Neuronal stem cell (in vitro differentiated cells): ENCODE data around the gene SORCS1.

ENCODE experiments used
- DNase-seq: peaks from one replicate; pipeline ENCODE4 v3.0.0-alpha.2; 2013; ENCODE audit warnings: low spot score
- H2AFZ ChIP-seq: one replicate; pipeline ENCODE4 v1.6.1; 2013; ENCODE audit warnings: mild to moderate bottlenecking, low read length, inconsistent platforms
- H2AK5ac ChIP-seq: 2 replicates; pipeline ENCODE4 v1.6.1; 2013; ENCODE audit warnings: low read depth, mild to moderate bottlenecking, inconsistent platforms, low read length, moderate library complexity, mixed read lengths
- H2BK120ac ChIP-seq: 2 replicates; pipeline ENCODE4 v1.6.1; 2013; ENCODE audit warnings: low read depth, mild to moderate bottlenecking, inconsistent platforms, low read length, moderate library complexity, mixed read lengths
- H2BK12ac ChIP-seq: one replicate; pipeline ENCODE4 v1.6.1; 2013; ENCODE audit warnings: low read length, inconsistent platforms
- H2BK15ac ChIP-seq: 2 replicates; pipeline ENCODE4 v1.6.1; 2013; ENCODE audit warnings: mild to moderate bottlenecking, low read length, inconsistent platforms, mixed read lengths
- H2BK5ac ChIP-seq: one replicate; pipeline ENCODE4 v1.6.1; 2013; ENCODE audit warnings: inconsistent platforms, mild to moderate bottlenecking, low read length, moderate library complexity
- H3K14ac ChIP-seq: one replicate; pipeline ENCODE4 v1.6.1; 2013; ENCODE audit warnings: low read length, inconsistent platforms
- H3K18ac ChIP-seq: 2 replicates; pipeline ENCODE4 v1.6.1; 2013; ENCODE audit warnings: low read length, inconsistent platforms
- H3K23ac ChIP-seq: 2 replicates; pipeline ENCODE4 v1.6.1; 2013; ENCODE audit warnings: low read depth, mild to moderate bottlenecking, mixed read lengths, low read length, inconsistent platforms; ENCODE audit not compliant: poor library complexity
- H3K27ac ChIP-seq: replicated peaks from 3 replicates; pipeline ENCODE4 v1.5.1; 2013; ENCODE audit warnings: low read length, inconsistent platforms
- H3K27me3 ChIP-seq, 3 experiments: 2 replicates each; pipeline ENCODE4 v1.6.1; 2013; ENCODE audit warnings: low read length in 3 of 3, mild to moderate bottlenecking in 2 of 3, inconsistent platforms in 1 of 3, low read depth in 1 of 3, mixed read lengths in 1 of 3, moderate library complexity in 1 of 3; ENCODE audit not compliant: control insufficient read depth in 3 of 3, insufficient read depth in 3 of 3
- H3K36me3 ChIP-seq, 2 donors: replicated peaks in 1 of 2; 2 replicates each; pipeline ENCODE4 v1.6.1; 2013; ENCODE audit warnings: low read length in 2 of 2; ENCODE audit not compliant: control insufficient read depth in 2 of 2, insufficient read depth in 2 of 2
- H3K4ac ChIP-seq: 2 replicates; pipeline ENCODE4 v1.6.1; 2013; ENCODE audit warnings: inconsistent platforms, mild to moderate bottlenecking, low read length, moderate library complexity
- H3K4me1 ChIP-seq, 2 donors: 1 replicate in 1 of 2; 2 replicates in 1 of 2; pipeline ENCODE4 v1.6.1; 2013; ENCODE audit warnings: low read length in 2 of 2, low read depth in 1 of 2; ENCODE audit not compliant: control insufficient read depth in 2 of 2, insufficient read depth in 1 of 2
- H3K4me2 ChIP-seq: one replicate; pipeline ENCODE4 v1.6.1; 2013; ENCODE audit warnings: mild to moderate bottlenecking, low read length, inconsistent platforms; ENCODE audit not compliant: insufficient read depth, poor library complexity, severe bottlenecking
- H3K4me3 ChIP-seq, 2 donors: 2 replicates each; pipeline ENCODE4 v1.5.1; 2013; ENCODE audit warnings: low read length in 2 of 2, mild to moderate bottlenecking in 2 of 2, inconsistent platforms in 1 of 2, moderate library complexity in 1 of 2
- H3K79me1 ChIP-seq: one replicate; pipeline ENCODE4 v1.6.1; 2013; ENCODE audit warnings: low read depth, mild to moderate bottlenecking, inconsistent platforms, low read length, moderate library complexity
- H3K9ac ChIP-seq: one replicate; pipeline ENCODE4 v1.6.1; 2013; ENCODE audit warnings: mild to moderate bottlenecking, low read depth, low read length, inconsistent platforms; ENCODE audit not compliant: poor library complexity
- H3K9me3 ChIP-seq, 2 donors: replicated peaks in 1 of 2; 2 replicates each; pipeline versions ENCODE3 to v1.6.1; 2013; ENCODE audit warnings: low read length in 2 of 2, mild to moderate bottlenecking in 2 of 2, inconsistent platforms in 1 of 2, low read depth in 1 of 2, mixed read lengths in 1 of 2, moderate library complexity in 1 of 2; ENCODE audit not compliant: control insufficient read depth in 2 of 2, insufficient read depth in 1 of 2
- H4K8ac ChIP-seq: one replicate; pipeline ENCODE4 v1.6.1; 2013; ENCODE audit warnings: low read depth, mild to moderate bottlenecking, inconsistent platforms, low read length, moderate library complexity
- H4K91ac ChIP-seq: one replicate; pipeline ENCODE4 v1.6.1; 2013; ENCODE audit warnings: low read length, low read depth, mild to moderate bottlenecking, inconsistent platforms; ENCODE audit not compliant: poor library complexity
- WGBS, 2 donors: extraction: QIAGEN DNeasy Blood & Tissue Kit; methylation state at CpG; one replicate each; pipeline ENCODE4 v1.1.7; 2013; ENCODE audit warnings: missing lambda C conversion rate in 2 of 2, mixed read lengths in 1 of 2; ENCODE audit not compliant: insufficient read length in 2 of 2, insufficient replicate concordance in 1 of 2; ENCODE audit errors: extremely low coverage in 2 of 2; 5-methylcytosine and 5-hydroxymethylcytosine counted together

Gene SORCS1

DNA sequence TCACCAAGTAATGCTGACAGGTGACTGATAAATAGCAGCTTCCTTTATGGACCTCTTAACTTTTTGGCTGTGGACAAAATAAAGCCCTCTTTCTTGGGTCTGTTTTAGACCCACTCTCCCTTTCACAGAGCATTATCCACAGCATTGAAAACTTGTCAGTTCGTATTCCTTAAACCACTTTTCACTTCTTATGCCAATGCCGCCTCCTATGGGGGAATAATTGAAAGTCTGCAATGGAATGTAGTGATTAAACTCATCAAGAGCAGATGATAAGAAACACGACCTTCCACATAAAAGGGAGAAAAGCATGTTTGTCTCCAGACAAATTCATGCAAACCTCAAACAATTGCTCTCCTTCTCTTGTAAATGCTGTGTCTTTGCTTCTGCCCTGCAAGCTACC is 153.4 kb downstream of the SORCS1 start:
- Histone ChIP-seq H4K8ac (no peak overlapping the region), H3K9ac (no peak overlapping the region), H3K4me2 (no peak overlapping the region), H3K4me1 (peaks cover 0 to 10% of the 10 kb centered on the region in 2 donors), H2BK5ac (no peak overlapping the region), H3K36me3 (no peaks in the 10 kb centered on the region), H3K4ac (no peak overlapping the region), H3K79me1 (no peaks in the 10 kb centered on the region), H4K91ac (no peak overlapping the region), H2BK12ac (no peak overlapping the region), H3K14ac (no peak overlapping the region), H2BK120ac (no peak overlapping the region), H3K23ac (no peak overlapping the region), H3K4me3 (no peak overlapping the region), H3K18ac (no peak overlapping the region), H2AFZ (no peak overlapping the region), H3K27ac (no peak overlapping the region), H3K9me3 (no peaks in the 10 kb centered on the region), H2BK15ac (no peak overlapping the region), H2AK5ac (no peak overlapping the region), H3K27me3 (no peaks in the 10 kb centered on the region)
- no peak for DNase-seq
- no CpG with 5 or more reads among the region's 3 CpGs for WGBS, 2 donors

DNA sequence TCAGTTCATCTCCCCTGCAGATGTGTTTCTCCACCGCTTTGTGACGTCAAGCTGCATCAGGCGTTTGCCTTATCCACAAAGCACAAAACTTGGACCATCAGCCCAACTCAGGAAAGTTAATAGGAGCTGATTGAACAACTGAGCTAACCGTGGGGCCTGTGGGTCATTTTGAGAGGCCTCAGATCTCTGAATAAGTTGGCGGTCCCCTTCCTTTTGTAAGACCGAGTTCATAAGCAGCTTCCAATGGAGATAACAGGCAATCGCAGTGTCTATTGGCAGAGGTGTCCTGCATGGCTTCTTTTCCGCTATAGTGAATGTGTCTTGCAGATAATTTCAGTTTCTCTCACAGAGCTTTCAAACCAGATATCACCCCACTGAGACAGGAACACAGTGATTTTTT is 154.0 kb downstream of the SORCS1 start:
- Histone ChIP-seq H3K27me3 (no peaks in the 10 kb centered on the region), H3K9me3 (no peaks in the 10 kb centered on the region), H2AK5ac (no peak overlapping the region), H3K4me3 (no peak overlapping the region), H3K18ac (no peak overlapping the region), H3K23ac (no peak overlapping the region), H4K91ac (no peak overlapping the region), H2BK5ac (no peak overlapping the region), H2AFZ (no peak overlapping the region), H3K4ac (no peak overlapping the region), H3K36me3 (no peaks in the 10 kb centered on the region), H2BK120ac (no peak overlapping the region), H3K14ac (no peak overlapping the region), H2BK15ac (no peak overlapping the region), H2BK12ac (no peak overlapping the region), H3K4me2 (no peak overlapping the region), H3K4me1 (peaks cover 0 to 10% of the 10 kb centered on the region in 2 donors), H3K9ac (no peak overlapping the region), H4K8ac (no peak overlapping the region), H3K27ac (no peak overlapping the region), H3K79me1 (no peaks in the 10 kb centered on the region)
- no peak for DNase-seq
- no CpG with 5 or more reads among the region's 8 CpGs for WGBS, 2 donors

DNA sequence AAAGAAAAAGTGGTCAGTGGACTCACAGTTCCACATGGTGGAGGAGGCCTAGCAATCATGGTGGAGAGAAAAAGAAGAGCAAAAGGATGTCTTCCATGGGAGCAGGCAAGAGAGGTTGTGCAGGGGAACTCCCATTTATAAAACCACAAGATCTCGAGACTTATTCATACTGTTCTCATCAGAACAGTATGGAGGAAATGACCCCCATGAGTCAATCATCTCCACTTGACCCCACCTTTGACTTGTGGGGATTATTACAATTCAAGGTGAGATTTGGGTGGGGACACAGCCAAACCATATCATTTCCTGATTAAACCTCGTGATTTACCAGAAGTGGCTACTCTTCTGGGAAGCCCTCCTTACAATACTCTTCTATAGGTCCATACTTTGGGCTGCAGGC is 160.1 kb downstream of the SORCS1 start:
- Histone ChIP-seq H4K91ac (no peak overlapping the region), H3K4me2 (no peak overlapping the region), H2BK15ac (no peak overlapping the region), H3K4me1 (no peaks in the 10 kb centered on the region), H2AFZ (no peak overlapping the region), H3K9me3 (no peaks in the 10 kb centered on the region), H3K14ac (no peak overlapping the region), H3K27ac (no peak overlapping the region), H3K4ac (no peak overlapping the region), H2BK12ac (no peak overlapping the region), H2BK5ac (no peak overlapping the region), H3K18ac (no peak overlapping the region), H2AK5ac (no peak overlapping the region), H3K4me3 (no peak overlapping the region), H2BK120ac (no peak overlapping the region), H3K9ac (no peak overlapping the region), H4K8ac (no peak overlapping the region), H3K79me1 (no peaks in the 10 kb centered on the region), H3K36me3 (no peaks in the 10 kb centered on the region), H3K27me3 (no peaks in the 10 kb centered on the region), H3K23ac (no peak overlapping the region)
- WGBS, 2 donors, result no CpG with 5 or more reads among the region's 2 CpGs
- no peak for DNase-seq

DNA sequence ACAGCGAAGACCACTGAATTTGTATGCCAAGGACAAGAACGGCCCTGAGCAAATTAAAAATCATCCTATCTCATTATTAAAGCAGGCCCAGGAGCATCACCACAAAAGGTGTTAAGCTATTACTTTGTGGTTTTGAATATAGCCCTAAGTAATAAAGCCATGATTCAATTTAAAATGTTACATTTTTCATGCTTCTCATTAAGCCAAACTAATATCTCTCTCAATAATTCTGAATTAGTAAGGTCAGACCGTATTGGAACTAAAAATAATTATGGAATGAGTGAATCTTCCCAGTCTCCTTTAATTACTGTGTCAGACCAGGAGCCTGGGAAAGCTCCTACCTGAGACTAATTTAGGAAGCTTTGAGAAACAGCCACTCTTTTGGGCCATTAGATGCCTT is 162.4 kb downstream of the SORCS1 start:
- Histone ChIP-seq H2BK12ac (no peak overlapping the region), H3K9me3 (no peaks in the 10 kb centered on the region), H3K4me1 (peaks cover 0 to 2% of the 10 kb centered on the region in 2 donors), H3K14ac (no peak overlapping the region), H4K91ac (no peak overlapping the region), H3K4me3 (no peak overlapping the region), H3K4me2 (no peak overlapping the region), H2BK120ac (no peak overlapping the region), H3K4ac (no peak overlapping the region), H3K18ac (no peak overlapping the region), H3K27me3 (no peaks in the 10 kb centered on the region), H2BK5ac (no peak overlapping the region), H2AFZ (no peak overlapping the region), H3K9ac (no peak overlapping the region), H4K8ac (no peak overlapping the region), H3K36me3 (no peaks in the 10 kb centered on the region), H3K23ac (no peak overlapping the region), H2AK5ac (no peak overlapping the region), H3K79me1 (no peaks in the 10 kb centered on the region), H3K27ac (no peak overlapping the region), H2BK15ac (no peak overlapping the region)
- WGBS, 2 donors, result no CpG with 5 or more reads among the region's 3 CpGs
- DNase-seq, result no peak
